Suprapubic skin (tissue), 4 donors: ENCODE results near the gene CHN2.

Experiments
- CTCF ChIP-seq, 2 donors: fragments of 200-600 bp in 1 of 2; fragments of 450-650 bp in 1 of 2; sonication (generic) in 1 of 2; IDR thresholded peaks; one replicate each; pipeline ENCODE4 v1.5.1; 2016 to 2019; ENCODE audit warnings: antibody characterized with exemption in 2 of 2, mild to moderate bottlenecking in 1 of 2, moderate library complexity in 1 of 2
- EP300 ChIP-seq: sonication (generic); formaldehyde crosslinking; IDR thresholded peaks from one replicate; pipeline ENCODE4 v1.6.1; 2017; ENCODE audit warnings: antibody characterized with exemption
- POLR2A ChIP-seq, 2 donors: fragments of 450-650 bp; IDR thresholded peaks; one replicate each; pipeline ENCODE4 v1.6.1; 2017; ENCODE audit warnings: antibody characterized with exemption in 2 of 2, mild to moderate bottlenecking in 2 of 2, moderate library complexity in 2 of 2
- POLR2AphosphoS5 ChIP-seq, 3 donors: sonication (generic); formaldehyde crosslinking; IDR thresholded peaks; one replicate each; pipeline ENCODE4 v1.6.1; 2017; ENCODE audit warnings: antibody characterized with exemption in 3 of 3

GRCh38 chr7:29495653-29496052, 301.1 kb downstream of the CHN2 start:
- TF ChIP-seq CTCF (IDR thresholded peaks at IDR 0.05) = no peak
- TF ChIP-seq POLR2A (IDR thresholded peaks at IDR 0.05) = no peak
- no peak for TF ChIP-seq POLR2AphosphoS5 (IDR thresholded peaks at IDR 0.05)
- no peak for TF ChIP-seq EP300
